HepG2 (cell line): ENCODE results near the gene TPPP2. TPM values are rescaled to one million over a fixed set of nuclear protein-coding genes. Genes with fewer than 3 reads are reported as not detected.

Experiments
- ERF ChIP-seq: IDR thresholded peaks from 2 replicates; pipeline ENCODE4 v1.6.1; 2018; ENCODE audit warnings: missing biosample characterization, missing genetic modification reagents
- FOXK1 ChIP-seq: sonication (generic); formaldehyde crosslinking; IDR thresholded peaks from 2 replicates; pipeline ENCODE4 v1.4.0; 2020; ENCODE audit warnings: low read depth, missing genetic modification reagents, borderline replicate concordance
- HNF1B ChIP-seq: sonication (generic); formaldehyde crosslinking; IDR thresholded peaks from 2 replicates; pipeline ENCODE4 v1.5.1; 2020; ENCODE audit warnings: mild to moderate bottlenecking, moderate library complexity, missing genetic modification reagents
- MAZ ChIP-seq, 2 experiments: sonication (generic) in 1 of 2; formaldehyde crosslinking in 1 of 2; IDR thresholded peaks; 2 replicates each; pipeline versions ENCODE4 v1.5.0 to v1.6.1; 2012 to 2020; ENCODE audit warnings: low read depth in 2 of 2, mild to moderate bottlenecking in 2 of 2, borderline replicate concordance in 1 of 2, improper control_type of control experiment in 1 of 2, low read length in 1 of 2, missing genetic modification reagents in 1 of 2, moderate library complexity in 1 of 2
- MED8 ChIP-seq: sonication (generic); formaldehyde crosslinking; IDR thresholded peaks from 2 replicates; pipeline ENCODE4 v1.8.1; 2023; ENCODE audit warnings: mild to moderate bottlenecking, missing genetic modification reagents; ENCODE audit not compliant: insufficient replicate concordance
- MXD4 ChIP-seq: IDR thresholded peaks from 2 replicates; pipeline ENCODE4 v1.6.1; 2016; ENCODE audit warnings: mild to moderate bottlenecking, missing biosample characterization, missing genetic modification reagents
- NFKB2 ChIP-seq: sonication (generic); formaldehyde crosslinking; IDR thresholded peaks from 2 replicates; pipeline ENCODE4 v1.4.0; 2020; ENCODE audit warnings: missing genetic modification reagents, borderline replicate concordance
- PREB ChIP-seq: sonication (generic); formaldehyde crosslinking; IDR thresholded peaks from 2 replicates; pipeline ENCODE4 v1.4.0; 2020; ENCODE audit warnings: missing genetic modification reagents
- PRPF4 ChIP-seq: fragments of 200-400 bp; formaldehyde crosslinking; IDR thresholded peaks from 2 replicates; pipeline ENCODE4 v1.6.1; 2016; ENCODE audit warnings: low read length, low read depth; ENCODE audit not compliant: poor library complexity, severe bottlenecking
- YEATS4 ChIP-seq: sonication (generic); formaldehyde crosslinking; IDR thresholded peaks from 2 replicates; pipeline ENCODE4 v1.4.0; 2020; ENCODE audit warnings: missing genetic modification reagents, borderline replicate concordance
- ZBTB49 ChIP-seq: sonication (generic); formaldehyde crosslinking; IDR thresholded peaks from 2 replicates; pipeline ENCODE4 v1.4.0; 2020; ENCODE audit warnings: missing genetic modification reagents, borderline replicate concordance
- ZIK1 ChIP-seq: sonication (generic); formaldehyde crosslinking; IDR thresholded peaks from 2 replicates; pipeline ENCODE4 v1.5.0; 2020; ENCODE audit warnings: mild to moderate bottlenecking, low read depth, missing genetic modification reagents, borderline replicate concordance
- ZNF256 ChIP-seq: sonication (generic); formaldehyde crosslinking; conservative IDR thresholded peaks from 2 replicates; pipeline ENCODE4 v1.4.0; 2020; ENCODE audit warnings: missing genetic modification reagents
- ZNF747 ChIP-seq: sonication (generic); formaldehyde crosslinking; IDR thresholded peaks from 2 replicates; pipeline ENCODE4 v1.8.1; 2023; ENCODE audit warnings: missing genetic modification reagents, mild to moderate bottlenecking, borderline replicate concordance
- polyA plus RNA-seq, 8 experiments: library from polyadenylated mRNA; depleted of rRNA in 3 of 8; stranded (reverse) in 7 of 8; unstranded in 1 of 8; fragments of >200 nt; fragmentation: Illumina TruSeq in 4 of 8; extraction: Trizol in 4 of 8; gene quantifications; 2 replicates each; pipeline versions ENCODE4 v1.2.1 to v1.2.3, GENCODE V29; 2011 to 2016; ENCODE audit warnings: low read depth in 4 of 8, missing spikeins in 1 of 8, mixed read lengths in 1 of 8; ENCODE audit not compliant: insufficient read depth in 1 of 8
- total RNA-seq, 5 experiments: library from RNA; depleted of rRNA; stranded (reverse); fragments of >200 nt; fragmentation: Illumina TruSeq; extraction: Trizol; gene quantifications; 2 replicates each; pipeline ENCODE4 v1.2.3, GENCODE V29; 2016; ENCODE audit warnings: low read depth in 1 of 5
- TF ChIP-seq, protein P1 (sequence below): sonication (generic); formaldehyde crosslinking; IDR thresholded peaks from 2 replicates; pipeline ENCODE4 v1.4.0; 2020; ENCODE audit warnings: missing genetic modification reagents, borderline replicate concordance
- TF ChIP-seq, protein P2 (sequence below): sonication (generic); formaldehyde crosslinking; IDR thresholded peaks from 2 replicates; pipeline ENCODE4 v1.4.0; 2020; ENCODE audit warnings: missing genetic modification reagents

Gene TPPP2
- total and polyA plus RNA-seq, 2 of the 13 experiments (the other 11 are each of a cell fraction or from before 2014, with no cell fraction given), result 0.58 to 4.2 TPM

- TF ChIP-seq FOXK1 (peak; percentile 49; the same call in 1 of the 2 replicates), ZNF256 (0 out of 2 replicates have a peak, but pooled peaks have one; percentile 65), ZNF747 (CRISPR knock-in tag) (0 out of 2 replicates have a peak, but pooled peaks have one; percentile 85), MED8 (CRISPR knock-in tag) (peak; percentile 54), PREB (CRISPR knock-in tag) (0 out of 2 replicates have a peak, but pooled peaks have one; percentile 54), ZIK1 (CRISPR knock-in tag) (0 out of 2 replicates have a peak, but pooled peaks have one; percentile 65), MAZ (IDR thresholded peaks at IDR 0.05; ENCODE audit: borderline replicate concordance, low read depth, low read length) (no peak), MAZ (CRISPR knock-in tag; IDR thresholded peaks at IDR 0.05; ENCODE audit: low read depth) (peak; percentile 64), YEATS4 (CRISPR knock-in tag) (peak; percentile 85), ZBTB49 (CRISPR knock-in tag) (peak; percentile 44; the same call in 1 of the 2 replicates), NFKB2 (CRISPR knock-in tag) (peak; percentile 61; the same call in 1 of the 2 replicates), MXD4 (peak; percentile 71; the same call in 1 of the 2 replicates), ERF (CRISPR knock-in tag) (peak; percentile 83; the same call in 1 of the 2 replicates), PRPF4 (peak; percentile 64), HNF1B (CRISPR knock-in tag) (no peak)
- TF ChIP-seq, protein P1, sequence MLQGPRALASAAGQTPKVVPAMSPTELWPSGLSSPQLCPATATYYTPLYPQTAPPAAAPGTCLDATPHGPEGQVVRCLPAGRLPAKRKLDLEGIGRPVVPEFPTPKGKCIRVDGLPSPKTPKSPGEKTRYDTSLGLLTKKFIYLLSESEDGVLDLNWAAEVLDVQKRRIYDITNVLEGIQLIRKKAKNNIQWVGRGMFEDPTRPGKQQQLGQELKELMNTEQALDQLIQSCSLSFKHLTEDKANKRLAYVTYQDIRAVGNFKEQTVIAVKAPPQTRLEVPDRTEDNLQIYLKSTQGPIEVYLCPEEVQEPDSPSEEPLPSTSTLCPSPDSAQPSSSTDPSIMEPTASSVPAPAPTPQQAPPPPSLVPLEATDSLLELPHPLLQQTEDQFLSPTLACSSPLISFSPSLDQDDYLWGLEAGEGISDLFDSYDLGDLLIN, result 0 out of 2 replicates have a peak, but pooled peaks have one; percentile 27
- TF ChIP-seq, protein P2, sequence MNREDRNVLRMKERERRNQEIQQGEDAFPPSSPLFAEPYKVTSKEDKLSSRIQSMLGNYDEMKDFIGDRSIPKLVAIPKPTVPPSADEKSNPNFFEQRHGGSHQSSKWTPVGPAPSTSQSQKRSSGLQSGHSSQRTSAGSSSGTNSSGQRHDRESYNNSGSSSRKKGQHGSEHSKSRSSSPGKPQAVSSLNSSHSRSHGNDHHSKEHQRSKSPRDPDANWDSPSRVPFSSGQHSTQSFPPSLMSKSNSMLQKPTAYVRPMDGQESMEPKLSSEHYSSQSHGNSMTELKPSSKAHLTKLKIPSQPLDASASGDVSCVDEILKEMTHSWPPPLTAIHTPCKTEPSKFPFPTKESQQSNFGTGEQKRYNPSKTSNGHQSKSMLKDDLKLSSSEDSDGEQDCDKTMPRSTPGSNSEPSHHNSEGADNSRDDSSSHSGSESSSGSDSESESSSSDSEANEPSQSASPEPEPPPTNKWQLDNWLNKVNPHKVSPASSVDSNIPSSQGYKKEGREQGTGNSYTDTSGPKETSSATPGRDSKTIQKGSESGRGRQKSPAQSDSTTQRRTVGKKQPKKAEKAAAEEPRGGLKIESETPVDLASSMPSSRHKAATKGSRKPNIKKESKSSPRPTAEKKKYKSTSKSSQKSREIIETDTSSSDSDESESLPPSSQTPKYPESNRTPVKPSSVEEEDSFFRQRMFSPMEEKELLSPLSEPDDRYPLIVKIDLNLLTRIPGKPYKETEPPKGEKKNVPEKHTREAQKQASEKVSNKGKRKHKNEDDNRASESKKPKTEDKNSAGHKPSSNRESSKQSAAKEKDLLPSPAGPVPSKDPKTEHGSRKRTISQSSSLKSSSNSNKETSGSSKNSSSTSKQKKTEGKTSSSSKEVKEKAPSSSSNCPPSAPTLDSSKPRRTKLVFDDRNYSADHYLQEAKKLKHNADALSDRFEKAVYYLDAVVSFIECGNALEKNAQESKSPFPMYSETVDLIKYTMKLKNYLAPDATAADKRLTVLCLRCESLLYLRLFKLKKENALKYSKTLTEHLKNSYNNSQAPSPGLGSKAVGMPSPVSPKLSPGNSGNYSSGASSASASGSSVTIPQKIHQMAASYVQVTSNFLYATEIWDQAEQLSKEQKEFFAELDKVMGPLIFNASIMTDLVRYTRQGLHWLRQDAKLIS (CRISPR knock-in tag), result 0 out of 2 replicates have a peak, but pooled peaks have one; percentile 61
These were observed 5.2 kb upstream of the TPPP2 start, which contains the start of gene NDRG2 (continued) for GRCh38 chr14:21024585-21025370.
